ENCODE data around the gene LRRC66.

The LRRC66 gene

DNA sequence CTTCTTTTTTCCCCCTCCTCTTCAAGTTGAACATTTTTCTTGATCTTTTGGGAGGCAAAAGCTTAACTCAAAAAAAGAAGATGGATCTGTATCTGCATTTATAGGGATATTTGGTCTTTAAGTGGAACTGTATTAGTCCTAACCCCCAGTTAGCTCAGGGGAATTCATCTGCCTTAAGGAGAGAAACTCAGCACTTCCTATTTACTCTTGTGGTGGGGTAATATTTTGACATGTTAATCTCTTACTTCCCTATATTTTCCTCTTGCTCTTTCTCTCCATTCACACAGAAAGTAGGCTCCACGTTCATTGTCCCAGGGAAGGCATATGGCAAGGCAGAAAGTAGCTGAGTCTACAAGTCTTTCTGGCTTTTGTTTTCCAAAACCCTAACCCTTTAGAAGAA, 5.3 kb downstream of the LRRC66 start:
- DNase-seq (ENCODE audit: low read depth) = no peak

DNA sequence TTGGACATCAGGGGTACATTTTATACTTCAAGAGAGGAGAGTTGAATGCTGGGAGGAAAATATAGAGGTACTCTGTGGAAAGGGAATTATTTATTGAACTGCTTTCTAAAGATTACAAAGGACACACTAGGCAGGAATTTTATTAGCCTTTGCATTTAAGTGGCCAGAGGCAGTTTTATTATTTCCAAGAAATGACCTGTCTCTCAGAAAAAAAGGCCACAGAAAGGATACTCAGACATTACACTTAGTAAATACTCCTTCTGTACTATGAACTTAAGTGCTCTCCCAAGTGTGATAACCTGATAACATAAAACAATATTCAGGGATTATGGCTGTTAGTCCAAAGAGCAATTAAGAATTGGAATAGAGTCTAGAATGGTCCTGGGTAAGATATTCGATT, 7.5 kb downstream of the LRRC66 start:
- DNase-seq (ENCODE audit: low read depth) = no peak

DNA sequence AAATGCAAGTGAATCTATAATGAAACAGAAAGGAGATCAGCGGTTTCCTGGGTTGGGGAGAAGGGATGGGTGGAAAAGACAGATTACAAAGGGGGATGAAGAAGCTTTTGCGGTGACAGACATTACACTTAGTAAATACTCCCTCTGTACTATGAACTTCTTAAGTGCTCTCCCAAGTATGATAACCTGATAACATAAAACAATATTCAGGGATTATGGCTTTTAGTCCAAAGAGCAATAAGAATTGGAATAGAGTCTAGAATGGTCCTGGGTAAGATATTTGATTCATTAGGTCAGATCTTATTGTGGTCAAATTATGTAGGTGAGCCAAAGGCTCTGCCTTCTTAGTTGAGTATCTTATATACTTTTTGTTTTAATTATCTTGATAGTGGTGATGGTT, 9.2 kb downstream of the LRRC66 start:
- DNase-seq (ENCODE audit: low read depth) = no peak

DNA sequence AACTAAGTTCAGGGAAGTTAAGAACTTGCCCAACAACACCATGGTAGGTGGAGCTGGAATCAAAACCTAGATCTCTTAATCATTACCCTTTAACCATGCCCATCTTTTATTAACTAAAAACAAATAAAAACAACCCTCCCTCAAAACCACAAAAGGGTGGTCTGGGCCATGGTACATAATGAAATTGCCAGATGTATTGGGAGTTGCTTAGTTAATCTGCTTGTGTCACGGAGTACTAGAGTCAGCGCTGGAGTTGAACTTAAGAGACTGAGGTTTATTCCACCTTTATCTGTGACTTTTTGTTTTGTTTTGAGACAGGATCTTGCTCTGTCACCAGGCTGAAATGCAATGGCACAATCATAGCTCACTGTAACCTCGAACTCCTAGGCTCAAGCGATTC, 13.3 kb downstream of the LRRC66 start:
- DNase-seq (ENCODE audit: low read depth) = no peak

DNA sequence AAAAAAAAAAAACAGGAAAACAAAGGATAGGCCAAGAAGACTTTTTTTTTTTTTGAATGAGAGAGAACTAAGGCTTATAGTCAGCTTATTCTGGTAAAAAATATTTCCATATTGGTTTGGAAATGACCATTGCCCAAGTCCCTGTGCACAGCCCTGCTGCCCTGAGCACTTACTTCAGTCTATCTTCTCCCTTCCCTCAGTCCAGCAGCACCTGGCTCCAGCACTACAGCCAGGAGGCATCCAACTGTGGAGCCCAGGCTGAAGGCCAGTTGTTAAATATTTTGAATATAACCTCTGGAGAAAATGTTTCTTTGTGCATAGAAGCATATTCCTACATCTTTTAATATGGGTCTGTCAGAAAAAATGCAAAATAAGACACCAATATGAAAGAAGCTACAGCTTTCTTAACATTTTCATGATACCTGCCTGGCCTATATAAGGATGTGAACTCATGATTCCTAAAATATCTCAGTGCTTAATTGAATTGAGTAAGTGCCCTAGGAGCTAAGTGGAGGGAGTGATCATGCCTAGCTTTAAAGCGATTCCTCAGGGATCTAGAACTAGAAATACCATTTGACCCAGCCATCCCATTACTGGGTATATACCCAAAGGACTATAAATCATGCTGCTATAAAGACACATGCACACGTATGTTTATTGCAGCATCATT, 14.4 kb downstream of the LRRC66 start:
- no peak for DNase-seq (ENCODE audit: low read depth)

DNA sequence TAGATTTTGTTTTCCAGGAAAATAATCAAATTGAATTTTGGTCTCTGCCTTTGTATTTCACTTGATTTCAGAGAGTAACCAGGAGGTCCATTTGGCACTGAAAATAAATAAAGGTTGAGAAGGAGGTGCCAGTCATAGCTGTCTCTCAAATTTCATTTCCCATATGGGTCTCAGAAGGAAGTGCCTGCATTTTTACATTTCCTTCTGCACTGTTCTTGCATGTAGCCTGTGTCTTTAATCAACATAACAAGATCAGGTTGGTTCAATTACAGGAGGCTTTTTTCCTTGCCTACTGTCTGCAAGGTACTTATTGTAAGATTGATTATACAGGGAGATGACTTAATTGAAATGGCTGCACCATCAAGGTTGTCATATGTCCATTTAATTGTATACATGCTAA, 15.7 kb downstream of the LRRC66 start:
- no peak for DNase-seq (ENCODE audit: low read depth)

DNA sequence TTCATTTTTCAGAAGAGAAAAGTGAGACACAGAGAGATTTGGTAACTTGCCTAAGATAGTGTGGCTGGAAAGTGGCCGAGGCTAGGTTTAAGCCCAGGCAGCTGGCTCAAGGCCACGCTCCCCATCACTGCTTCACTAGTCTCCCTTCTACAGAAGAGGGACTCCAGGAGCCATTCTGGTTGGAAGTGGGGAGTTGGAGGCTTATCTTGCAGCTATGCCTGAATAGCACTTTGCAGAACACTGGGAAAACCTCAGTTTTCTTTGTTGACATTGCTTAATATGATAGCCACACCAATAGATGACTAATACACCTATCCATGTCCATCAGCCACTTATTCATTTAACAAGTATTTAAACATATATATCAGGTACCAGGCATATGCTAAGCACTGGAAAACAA, 18.5 kb downstream of the LRRC66 start:
- DNase-seq (ENCODE audit: low read depth) = no peak

DNA sequence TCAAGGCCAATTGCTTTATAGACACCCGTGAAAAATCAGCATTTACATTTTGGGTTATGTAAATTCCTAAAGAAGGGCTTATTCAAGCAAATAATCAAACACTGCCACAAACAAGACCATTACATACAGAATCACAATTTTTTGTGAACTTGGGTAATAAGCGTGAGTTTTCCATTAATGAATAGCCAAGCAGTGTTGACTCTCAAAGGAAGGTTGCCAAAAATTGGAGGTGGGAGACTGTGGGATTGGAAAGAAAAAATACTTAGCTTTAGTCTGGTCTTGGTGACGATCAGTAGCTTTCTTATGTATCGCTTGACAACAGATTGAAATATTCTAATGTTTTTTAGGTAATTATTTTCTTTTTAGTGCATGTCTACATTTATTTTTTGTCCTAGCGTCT, 20.9 kb downstream of the LRRC66 start:
- DNase-seq (ENCODE audit: low read depth) = no peak

DNA sequence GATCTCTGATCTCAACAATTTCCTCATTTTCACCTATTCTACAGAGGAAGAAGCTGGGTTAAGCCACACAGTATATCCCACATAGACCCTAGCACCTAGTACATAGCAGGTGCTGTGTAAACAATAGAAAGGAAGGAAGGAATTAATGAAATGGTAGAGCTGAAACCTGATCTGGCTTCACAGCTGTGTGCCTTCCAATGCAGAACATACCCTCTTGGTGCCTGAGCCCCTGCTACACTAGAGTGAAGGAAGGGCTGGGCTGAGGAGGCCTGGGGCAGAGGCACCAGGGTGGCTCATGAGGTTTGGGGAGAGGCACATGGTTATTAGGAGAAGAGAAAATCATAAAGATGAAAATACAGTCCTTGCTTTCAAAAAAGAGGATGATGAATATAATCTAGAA, 21.3 kb downstream of the LRRC66 start:
- DNase-seq (ENCODE audit: low read depth) = no peak

- no peak for DNase-seq (ENCODE audit: low read depth)
Measured at GRCh38 chr4:51997647-51998046, 22.5 kb downstream of the LRRC66 start.

GRCh38 chr4:51995647-51996220, 24.4 kb downstream of the LRRC66 start:
- DNase-seq (ENCODE audit: low read depth) = no peak

DNA sequence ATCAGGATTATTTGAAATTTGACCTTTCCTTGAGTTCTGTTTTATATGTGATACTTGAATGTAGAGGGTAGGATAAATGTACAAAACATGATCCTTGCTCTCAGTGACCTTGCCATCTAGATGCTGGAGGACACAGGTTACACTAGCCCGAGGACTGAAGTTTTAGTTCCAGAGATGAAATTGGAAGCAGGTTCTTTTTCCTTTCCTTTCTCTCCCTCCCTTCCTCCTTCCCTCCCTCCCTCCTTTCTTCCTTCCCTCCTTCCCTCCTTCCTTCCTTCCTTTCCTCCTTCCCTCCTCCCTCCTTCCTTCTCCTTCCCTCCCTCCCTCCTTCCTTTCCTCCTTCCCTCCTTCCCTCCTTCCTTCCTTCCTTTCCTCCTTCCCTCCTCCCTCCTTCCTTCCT, 54.3 kb downstream of the LRRC66 start:
- no peak for DNase-seq (ENCODE audit: low read depth)

DNA sequence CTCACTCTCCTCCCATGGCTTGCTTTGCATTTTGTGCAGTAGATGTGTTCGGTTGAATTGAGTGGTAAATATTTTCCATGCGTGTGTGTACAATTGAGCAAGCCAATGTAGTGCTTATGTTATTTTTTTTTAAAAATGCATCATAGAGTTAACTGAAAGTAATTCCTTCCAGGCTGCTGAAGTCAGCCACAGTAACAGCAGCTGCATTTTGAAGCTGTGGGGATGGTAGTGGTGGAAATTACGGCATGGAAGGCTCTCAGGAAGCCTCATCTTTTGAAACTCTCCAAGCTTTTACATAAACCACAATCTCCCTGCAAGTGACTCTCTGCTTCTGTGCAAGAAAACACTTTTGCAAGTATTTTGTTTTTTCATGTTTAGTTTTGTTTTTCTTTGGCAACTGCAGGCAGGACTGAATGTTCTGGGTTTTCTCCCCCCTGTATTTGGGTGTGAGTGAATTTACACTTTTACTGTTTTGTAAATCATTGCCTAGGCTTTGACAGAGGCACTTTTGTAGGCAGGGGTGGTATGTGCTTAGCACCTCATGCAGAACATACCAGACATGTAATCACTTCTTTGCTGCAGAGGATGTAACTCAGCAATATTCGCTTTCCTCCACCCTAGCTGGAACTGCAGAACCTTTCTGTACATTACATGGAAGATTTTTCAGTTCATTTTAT, 56.2 kb downstream of the LRRC66 start:
- no peak for DNase-seq (ENCODE audit: low read depth)

DNA sequence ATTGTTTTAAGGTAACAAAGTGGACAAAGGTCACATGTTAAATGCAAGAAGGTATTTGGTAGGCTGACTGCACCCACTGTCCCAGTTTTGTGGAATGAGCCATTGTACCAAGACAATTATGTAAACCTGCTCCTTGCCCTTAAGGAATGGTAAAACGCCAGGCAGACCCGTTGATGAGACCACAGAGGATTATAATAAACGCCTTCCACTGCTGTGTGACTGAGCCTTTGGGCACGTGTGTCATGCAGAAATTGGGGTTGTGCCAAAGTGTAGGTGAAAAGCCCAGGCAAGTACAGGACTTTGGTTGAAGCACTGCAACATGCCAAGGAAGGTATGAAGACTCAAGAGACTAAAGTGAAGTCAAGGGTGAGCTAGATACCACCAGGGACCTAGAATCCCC, 59.7 kb downstream of the LRRC66 start:
- DNase-seq (ENCODE audit: low read depth) = no peak

DNA sequence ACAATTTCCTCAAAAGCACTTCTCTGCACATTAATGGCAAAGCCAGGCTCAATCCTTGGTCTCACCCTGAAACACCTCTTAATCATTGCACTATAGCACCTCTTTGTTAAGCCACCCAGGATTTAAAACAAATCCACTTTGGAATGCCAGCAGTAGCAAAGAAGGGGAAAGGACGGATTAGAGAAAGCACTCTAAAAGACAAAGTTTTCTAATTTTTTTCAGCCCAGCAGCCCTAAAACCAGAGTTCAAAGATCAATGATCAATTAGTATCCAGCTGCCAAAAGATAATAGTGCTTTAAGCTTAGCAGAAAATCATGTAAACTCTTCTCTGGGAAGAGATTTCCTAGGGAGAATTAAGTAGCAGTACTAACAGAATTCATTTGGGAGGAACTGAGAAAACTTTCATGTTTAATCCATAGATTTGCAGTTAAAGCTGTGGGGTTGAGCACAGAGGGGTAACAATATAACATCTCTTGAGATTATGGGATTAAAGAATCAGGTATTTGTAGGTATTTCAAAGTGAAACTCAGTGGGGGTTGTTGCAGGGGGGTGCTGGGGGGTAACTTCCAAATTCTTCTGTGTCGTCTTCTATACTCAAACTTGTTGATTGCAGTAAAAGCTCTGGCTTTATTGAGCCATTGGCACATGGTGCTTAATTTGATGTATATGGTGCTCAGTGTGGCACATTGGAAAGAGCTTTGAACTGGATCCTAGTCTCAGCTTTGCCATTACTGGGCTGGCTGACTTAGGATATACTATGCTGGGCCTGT, 61.8 kb downstream of the LRRC66 start:
- no peak for DNase-seq (ENCODE audit: low read depth)

Measured in stimulated activated CD4-positive, alpha-beta T cell treated with anti-CD3 and anti-CD28 coated beads, Interleukin-2, amount 100 ng/mL, for 4 hours (primary cell).